RWPE2 (cell line): Measurements from ENCODE around the gene SKIC3.

ENCODE experiments used
- ATAC-seq: fragments of 200-7000 bp; cut with Tn5 transposase; 3 replicates; pipeline ENCODE4 v1.9.1; 2021; ENCODE audit warnings: low read depth
- DNase-seq: peaks from one replicate; pipeline ENCODE4 v3.0.0-alpha.2; 2020; ENCODE audit warnings: low spot score
- H3K27ac ChIP-seq: fragments of 450-650 bp; 2 replicates; pipeline ENCODE4 v1.5.1; 2017; ENCODE audit warnings: mild to moderate bottlenecking; ENCODE audit not compliant: poor library complexity, severe bottlenecking
- H3K27me3 ChIP-seq: fragments of 250-450 bp; sonication (Bioruptor Pico); 2 replicates; pipeline ENCODE4 v1.5.1; 2021; ENCODE audit warnings: mild to moderate bottlenecking, moderate library complexity; ENCODE audit not compliant: insufficient read depth, poor library complexity, severe bottlenecking
- H3K36me3 ChIP-seq: fragments of 250-450 bp; sonication (Bioruptor Pico); 2 replicates; pipeline ENCODE4 v1.5.1; 2020; ENCODE audit warnings: low read depth, mild to moderate bottlenecking, moderate library complexity
- H3K4me1 ChIP-seq: fragments of 250-450 bp; sonication (Bioruptor Pico); 2 replicates; pipeline ENCODE4 v1.5.1; 2021; ENCODE audit warnings: mild to moderate bottlenecking, moderate library complexity; ENCODE audit not compliant: insufficient read depth, poor library complexity, severe bottlenecking
- H3K4me3 ChIP-seq: fragments of 250-450 bp; sonication (Bioruptor Pico); 2 replicates; pipeline ENCODE4 v1.5.1; 2021; ENCODE audit warnings: mild to moderate bottlenecking, moderate library complexity; ENCODE audit not compliant: severe bottlenecking
- H3K9me3 ChIP-seq: fragments of 250-450 bp; sonication (Bioruptor Pico); 2 replicates; pipeline ENCODE4 v1.5.1; 2021; ENCODE audit warnings: mild to moderate bottlenecking, moderate library complexity; ENCODE audit not compliant: severe bottlenecking
- TF ChIP-seq, protein P1 (sequence below): fragments of 450-650 bp; IDR thresholded peaks from one replicate; pipeline ENCODE4 v1.5.1; 2017; ENCODE audit warnings: mild to moderate bottlenecking, moderate library complexity; ENCODE audit not compliant: poor library complexity, severe bottlenecking

SKIC3 gene

DNA sequence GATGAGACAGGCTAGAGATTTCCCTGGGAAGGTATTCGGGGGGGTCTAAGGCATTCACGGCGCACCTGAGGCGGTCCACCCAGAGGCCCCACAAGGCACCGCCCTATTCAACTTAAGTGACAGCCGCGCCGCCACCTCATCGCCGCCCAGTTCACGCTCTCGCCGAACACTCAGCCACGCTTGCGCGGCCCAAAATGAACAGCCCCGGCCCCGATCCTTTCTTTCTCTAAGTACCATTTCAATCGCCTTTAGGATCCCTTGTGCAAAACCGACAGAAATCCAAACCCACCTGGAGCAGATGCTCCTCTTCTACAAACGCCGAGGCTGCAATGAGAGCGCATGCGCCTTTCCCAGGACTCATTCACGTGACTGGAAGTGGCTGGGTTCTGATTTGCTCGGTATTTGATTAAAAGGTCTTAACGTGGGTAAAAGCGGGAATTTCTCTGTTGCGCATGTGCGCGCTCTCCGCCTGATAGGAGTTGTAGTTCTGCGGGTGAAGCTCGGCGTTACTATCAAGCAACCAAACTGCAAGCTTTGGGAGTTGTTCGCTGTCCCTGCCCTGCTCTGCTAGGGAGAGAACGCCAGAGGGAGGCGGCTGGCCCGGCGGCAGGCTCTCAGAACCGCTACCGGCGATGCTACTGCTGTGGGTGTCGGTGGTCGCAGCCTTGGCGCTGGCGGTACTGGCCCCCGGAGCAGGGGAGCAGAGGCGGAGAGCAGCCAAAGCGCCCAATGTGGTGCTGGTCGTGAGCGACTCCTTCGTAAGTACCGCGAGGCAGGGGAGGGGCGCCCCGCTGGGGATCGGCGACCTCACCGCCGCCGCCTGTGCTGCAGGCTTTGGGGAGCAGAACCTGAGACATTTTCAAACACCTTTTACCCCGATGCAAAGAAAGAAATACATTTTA, at the start of gene SKIC3, which contains the start of gene ARSK:
SKIC3 (minus strand) TSS at position 331 of the 902 bp plus-strand sequence. CDS start 7,827 bp downstream, outside the sequence.
ARSK (plus strand) TSS at position 455 of the 902 bp plus-strand sequence; CDS start at position 633, 178 bp downstream.
- peak within 1 kb of the TSS; percentile 59 for H3K27ac ChIP-seq
- peaks cover 6% of the 10 kb centered on the region for H3K4me1 ChIP-seq
- H3K9me3 ChIP-seq, result no peaks in the 10 kb centered on the region
- H3K4me3 ChIP-seq, result peak within 1 kb of the TSS; percentile 82
- DNase-seq (peak; percentile 97), ATAC-seq (peak; percentile 93)
- TF ChIP-seq, protein P1, sequence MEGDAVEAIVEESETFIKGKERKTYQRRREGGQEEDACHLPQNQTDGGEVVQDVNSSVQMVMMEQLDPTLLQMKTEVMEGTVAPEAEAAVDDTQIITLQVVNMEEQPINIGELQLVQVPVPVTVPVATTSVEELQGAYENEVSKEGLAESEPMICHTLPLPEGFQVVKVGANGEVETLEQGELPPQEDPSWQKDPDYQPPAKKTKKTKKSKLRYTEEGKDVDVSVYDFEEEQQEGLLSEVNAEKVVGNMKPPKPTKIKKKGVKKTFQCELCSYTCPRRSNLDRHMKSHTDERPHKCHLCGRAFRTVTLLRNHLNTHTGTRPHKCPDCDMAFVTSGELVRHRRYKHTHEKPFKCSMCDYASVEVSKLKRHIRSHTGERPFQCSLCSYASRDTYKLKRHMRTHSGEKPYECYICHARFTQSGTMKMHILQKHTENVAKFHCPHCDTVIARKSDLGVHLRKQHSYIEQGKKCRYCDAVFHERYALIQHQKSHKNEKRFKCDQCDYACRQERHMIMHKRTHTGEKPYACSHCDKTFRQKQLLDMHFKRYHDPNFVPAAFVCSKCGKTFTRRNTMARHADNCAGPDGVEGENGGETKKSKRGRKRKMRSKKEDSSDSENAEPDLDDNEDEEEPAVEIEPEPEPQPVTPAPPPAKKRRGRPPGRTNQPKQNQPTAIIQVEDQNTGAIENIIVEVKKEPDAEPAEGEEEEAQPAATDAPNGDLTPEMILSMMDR, result peak; percentile 37
- peaks cover 35% of the 10 kb centered on the region for H3K36me3 ChIP-seq
- H3K27me3 ChIP-seq, result no peaks in the 10 kb centered on the region

DNA sequence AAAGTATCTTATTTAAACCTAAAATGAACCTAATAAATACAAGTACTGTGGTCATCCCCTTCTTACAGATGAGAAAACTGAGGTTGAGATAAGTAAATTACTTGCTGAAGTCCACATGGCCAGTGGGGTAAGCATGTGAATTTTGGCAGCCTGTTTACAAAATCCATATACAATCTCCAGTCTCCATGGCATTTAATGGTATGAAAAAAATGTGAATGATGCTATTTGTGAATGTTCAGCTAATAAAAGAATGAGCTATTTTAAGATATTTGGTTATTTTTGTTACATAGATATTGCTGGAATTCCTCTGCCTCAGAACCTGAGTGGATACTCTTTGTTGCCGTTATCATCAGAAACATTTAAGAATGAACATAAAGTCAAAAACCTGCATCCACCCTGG, 45.8 kb upstream of the SKIC3 start:
- no peak overlapping the region for H3K27ac ChIP-seq
- H3K4me3 ChIP-seq, result no peak overlapping the region
- peaks cover 9% of the 10 kb centered on the region for H3K36me3 ChIP-seq
- no peak for ATAC-seq
- no peak for DNase-seq
- TF ChIP-seq, protein P1, result no peak
- no peaks in the 10 kb centered on the region for H3K9me3 ChIP-seq
- no peaks in the 10 kb centered on the region for H3K4me1 ChIP-seq
- H3K27me3 ChIP-seq, result no peaks in the 10 kb centered on the region

DNA sequence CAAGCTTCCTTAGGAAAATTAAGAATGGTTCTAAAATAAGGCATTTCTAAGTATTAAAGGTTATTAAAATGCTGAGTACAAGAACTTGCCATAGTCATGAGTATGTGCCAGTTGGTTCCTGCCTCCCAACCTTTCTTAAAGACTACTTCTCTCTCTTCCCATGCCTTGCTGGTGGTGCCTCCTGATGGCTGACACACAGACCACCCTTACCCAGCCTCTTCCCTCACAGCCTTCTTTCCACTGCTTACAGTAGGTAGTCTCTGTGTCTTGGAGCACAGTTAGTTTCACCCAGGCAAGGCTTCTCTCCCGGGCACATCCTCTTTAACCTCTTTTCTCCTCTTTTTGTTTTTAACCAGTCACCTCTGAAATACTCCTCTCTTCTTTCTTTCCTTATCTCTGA, 44.5 kb upstream of the SKIC3 start:
- no peaks in the 10 kb centered on the region for H3K9me3 ChIP-seq
- peaks cover 9% of the 10 kb centered on the region for H3K36me3 ChIP-seq
- DNase-seq (no peak), ATAC-seq (no peak)
- H3K4me3 ChIP-seq, result no peak overlapping the region
- no peaks in the 10 kb centered on the region for H3K27me3 ChIP-seq
- H3K4me1 ChIP-seq, result no peaks in the 10 kb centered on the region
- H3K27ac ChIP-seq, result no peak overlapping the region
- TF ChIP-seq, protein P1, result no peak

DNA sequence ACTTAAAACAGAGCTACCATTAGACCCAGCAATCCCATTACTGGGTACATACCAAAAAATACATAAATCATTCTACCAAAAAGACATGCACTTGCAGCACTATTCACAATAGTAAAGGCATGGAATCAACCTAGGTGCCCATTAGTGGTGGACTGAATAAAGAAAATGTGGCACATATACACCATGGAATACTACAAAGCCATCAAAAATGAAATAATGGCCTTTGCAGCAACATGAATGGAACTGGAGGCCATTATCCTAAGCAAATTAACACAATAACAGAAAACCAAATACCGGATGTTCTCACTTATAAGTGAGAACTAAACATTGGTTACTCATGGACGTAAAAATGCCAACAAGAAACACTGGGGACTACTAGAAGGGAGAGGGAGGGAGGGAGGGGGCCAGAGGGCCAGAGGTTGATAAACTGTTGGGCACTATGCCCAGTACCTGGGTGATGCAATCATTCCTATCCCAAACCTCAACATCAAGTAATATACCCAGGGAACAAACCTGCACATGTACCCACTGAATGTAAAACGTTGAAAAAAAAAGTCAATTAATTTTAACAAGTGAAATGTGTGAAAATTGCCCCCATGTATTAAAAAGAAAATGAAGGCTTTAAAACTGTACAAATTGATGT, 40.6 kb upstream of the SKIC3 start:
- Histone ChIP-seq H3K9me3 (peaks cover 2% of the 10 kb centered on the region), H3K4me3 (no peak overlapping the region), H3K36me3 (no peaks in the 10 kb centered on the region), H3K27ac (no peak overlapping the region), H3K27me3 (no peaks in the 10 kb centered on the region), H3K4me1 (peaks cover 10% of the 10 kb centered on the region)
- TF ChIP-seq, protein P1, result no peak
- DNase-seq (no peak), ATAC-seq (no peak)
